Esophagus muscularis mucosa (tissue), 3 donors: ENCODE data around the gene ACER1.

Experiments
- CTCF ChIP-seq, 3 experiments: fragments of 200-600 bp in 2 of 3; fragments of 450-650 bp in 1 of 3; sonication (generic) in 2 of 3; IDR thresholded peaks; one replicate each; pipeline ENCODE4 v1.5.1; 2017 to 2019; ENCODE audit warnings: antibody characterized with exemption in 3 of 3, mild to moderate bottlenecking in 2 of 3, moderate library complexity in 1 of 3
- POLR2A ChIP-seq: fragments of 450-650 bp; IDR thresholded peaks from one replicate; pipeline ENCODE4 v1.6.1; 2017; ENCODE audit warnings: antibody characterized with exemption, moderate library complexity, mild to moderate bottlenecking, low read depth
- POLR2AphosphoS5 ChIP-seq, 2 donors: sonication (generic); formaldehyde crosslinking; IDR thresholded peaks; one replicate each; pipeline ENCODE4 v1.6.1; 2017; ENCODE audit warnings: antibody characterized with exemption in 2 of 2

DNA sequence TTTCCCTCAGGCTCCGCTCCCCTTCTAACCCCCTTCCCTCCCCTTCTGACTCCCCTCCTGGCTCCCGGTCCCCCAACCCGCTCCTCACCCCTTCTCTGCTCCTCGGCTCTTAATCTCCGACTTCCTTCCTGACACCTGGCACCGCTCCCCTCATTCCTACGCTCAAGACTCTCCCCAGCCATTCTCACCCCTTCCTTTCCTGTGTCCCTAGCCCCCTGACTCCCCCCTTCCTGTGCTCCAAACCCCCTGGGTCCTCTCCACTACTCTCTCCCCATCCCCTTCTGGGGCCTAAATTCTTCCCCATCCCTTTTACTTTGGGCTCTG is 28.6 kb upstream of the ACER1 start:
- no peak for TF ChIP-seq POLR2A
- TF ChIP-seq CTCF (IDR thresholded peaks at IDR 0.05): no peak
- no peak for TF ChIP-seq POLR2AphosphoS5 (IDR thresholded peaks at IDR 0.05)
